CD4-positive, alpha-beta T cell treated with Interleukin-6 at 100 ng/mL for 8 hours (primary cell): ENCODE measurements around the gene TUBB8B.
"Not testable (repeated sequence)": the region's sequence is repeated elsewhere in the genome, so short reads cannot be mapped to it uniquely, and the experiment has no call there.

Experiments
- DNase-seq: peaks from one replicate; pipeline ENCODE4 v3.0.0-alpha.2; 2020; ENCODE audit warnings: mixed read lengths, low spot score

The TUBB8B gene

GRCh38 chr18:49176-49665 is at the start of gene TUBB8B:
TUBB8B (minus strand) TSS chr18:49615; CDS start chr18:49557, 58 bp downstream.
- DNase-seq: not testable (repeated sequence)

- DNase-seq: not testable (repeated sequence)
These were observed 48.0 kb upstream of the TUBB8B start for GRCh38 chr18:97252-97914.

- DNase-seq: not testable (repeated sequence)
These were observed 47.3 kb upstream of the TUBB8B start for GRCh38 chr18:96767-97131.

- not testable (repeated sequence) for DNase-seq
These were observed 46.8 kb upstream of the TUBB8B start for GRCh38 chr18:96101-96766.

- DNase-seq: not testable (repeated sequence)
These were observed 46.2 kb upstream of the TUBB8B start for GRCh38 chr18:95580-95979.

- DNase-seq: not testable (repeated sequence)
These were observed 44.5 kb upstream of the TUBB8B start for GRCh38 chr18:93897-94408.

GRCh38 chr18:91561-91960 is 42.1 kb upstream of the TUBB8B start:
- not testable (repeated sequence) for DNase-seq

GRCh38 chr18:90396-91193 is 41.2 kb upstream of the TUBB8B start:
- DNase-seq: not testable (repeated sequence)

- not testable (repeated sequence) for DNase-seq
These were observed 39.7 kb upstream of the TUBB8B start for GRCh38 chr18:89124-89523.

- not testable (repeated sequence) for DNase-seq
These were observed 35.4 kb upstream of the TUBB8B start for GRCh38 chr18:84801-85200.

- DNase-seq: not testable (repeated sequence)
These were observed 33.3 kb upstream of the TUBB8B start for GRCh38 chr18:82626-83209.

GRCh38 chr18:80881-81280 is 31.5 kb upstream of the TUBB8B start:
- not testable (repeated sequence) for DNase-seq

GRCh38 chr18:80202-80601 is 30.8 kb upstream of the TUBB8B start:
- DNase-seq: not testable (repeated sequence)

- DNase-seq: not testable (repeated sequence)
These were observed 26.2 kb upstream of the TUBB8B start for GRCh38 chr18:75525-76160.

GRCh38 chr18:73181-73777 is 23.9 kb upstream of the TUBB8B start:
- not testable (repeated sequence) for DNase-seq

GRCh38 chr18:67701-68100 is 18.3 kb upstream of the TUBB8B start:
- not testable (repeated sequence) for DNase-seq

- not testable (repeated sequence) for DNase-seq
These were observed 14.9 kb upstream of the TUBB8B start for GRCh38 chr18:64279-64678.

GRCh38 chr18:63656-64055 is 14.2 kb upstream of the TUBB8B start:
- DNase-seq: not testable (repeated sequence)

- not testable (repeated sequence) for DNase-seq
These were observed 5.0 kb upstream of the TUBB8B start for GRCh38 chr18:54388-54787.

- DNase-seq: not testable (repeated sequence)
These were observed 719 bp downstream of the TUBB8B start for GRCh38 chr18:48696-49095.

GRCh38 chr18:13177-13576 is 36.2 kb downstream of the TUBB8B start:
- not testable (repeated sequence) for DNase-seq
